MV-4-11 (cell line): ENCODE results near the gene ADCY1.

Source experiments
- DNase-seq: peaks from one replicate; lab custom pipeline; 2025; lab: John Stamatoyannopoulos, UW

ADCY1 gene

DNA sequence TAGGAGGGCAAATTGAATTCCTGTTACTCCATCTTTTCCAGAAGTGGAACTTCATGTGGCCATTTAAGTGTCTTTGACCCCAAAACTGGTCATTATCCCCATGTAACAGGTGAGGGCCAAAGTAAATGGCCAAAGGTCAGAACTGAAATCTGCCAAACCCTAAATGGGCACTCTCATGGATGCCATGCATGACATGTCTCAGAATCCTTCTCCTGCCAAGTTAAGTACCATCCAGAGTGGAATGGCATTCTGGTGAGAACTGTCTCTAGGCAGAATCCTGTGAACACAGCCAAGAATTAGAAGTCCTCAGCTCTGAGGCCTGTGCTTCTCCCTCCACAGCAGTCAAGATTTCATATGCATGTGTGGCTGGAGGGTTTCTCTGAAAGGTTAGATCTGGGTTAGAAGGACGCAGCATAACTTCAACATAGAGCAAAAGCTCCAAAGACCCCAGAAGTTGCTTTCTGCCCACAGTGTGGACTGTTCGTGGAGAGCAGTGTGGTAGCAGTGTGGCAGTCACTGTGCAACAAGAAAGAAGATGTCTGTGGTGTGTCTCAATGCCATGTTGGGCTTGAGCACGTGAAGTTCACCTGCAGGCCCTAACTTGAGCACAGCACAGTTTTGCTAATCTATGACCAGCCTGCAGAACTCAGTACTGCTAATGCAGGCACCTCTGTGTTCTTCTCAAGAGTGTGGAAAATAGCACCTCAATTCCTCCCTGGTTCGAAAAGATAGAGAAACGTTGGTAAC lies 121.3 kb downstream of the ADCY1 start:
- DNase-seq, result no peak

DNA sequence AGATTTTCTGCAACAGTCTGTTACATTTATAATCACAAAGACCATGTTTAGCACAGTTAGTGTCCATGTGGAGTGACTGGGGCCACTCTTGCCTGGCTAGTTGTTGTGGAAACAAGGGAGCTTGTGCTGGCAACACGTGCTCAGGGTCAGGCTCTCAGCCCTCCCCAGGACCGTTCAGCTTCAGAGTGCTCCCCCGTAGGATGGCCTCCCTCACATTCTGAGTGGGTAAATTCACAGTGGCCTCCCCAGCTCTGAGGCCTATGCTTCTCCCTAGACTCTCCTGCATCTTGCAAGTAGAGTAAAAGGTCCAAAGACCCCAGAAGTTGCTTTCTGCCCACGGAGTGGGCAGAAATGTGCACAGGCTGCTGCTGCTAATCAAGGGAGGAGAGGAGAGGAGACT lies 122.3 kb downstream of the ADCY1 start:
- no peak for DNase-seq

DNA sequence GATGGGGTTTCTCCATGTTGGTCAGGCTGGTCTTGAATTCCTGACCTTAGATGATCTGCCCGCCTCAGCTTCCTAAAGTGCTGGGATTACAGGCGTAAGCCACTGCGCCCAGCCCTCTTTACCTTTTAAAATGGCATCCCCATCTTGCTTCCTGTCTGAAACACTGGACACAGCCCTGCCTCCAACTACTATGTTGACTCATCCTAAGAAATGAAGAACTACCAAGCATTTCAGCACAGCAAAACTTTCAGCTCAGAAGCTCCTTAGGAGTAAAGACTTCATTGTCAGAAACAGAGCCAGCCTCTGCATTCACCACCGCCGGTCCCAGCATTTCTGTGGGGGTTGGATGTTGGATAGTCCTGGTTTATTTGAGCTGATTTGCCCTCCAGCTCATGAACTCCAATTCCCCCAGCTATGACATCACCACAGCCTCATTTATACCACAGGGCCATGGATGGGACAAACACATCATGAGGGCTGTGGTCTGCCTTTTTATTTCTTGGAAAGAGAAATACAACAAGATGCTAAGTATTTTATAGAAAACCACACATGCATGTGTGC lies 123.5 kb downstream of the ADCY1 start:
- DNase-seq, result peak; percentile 70

DNA sequence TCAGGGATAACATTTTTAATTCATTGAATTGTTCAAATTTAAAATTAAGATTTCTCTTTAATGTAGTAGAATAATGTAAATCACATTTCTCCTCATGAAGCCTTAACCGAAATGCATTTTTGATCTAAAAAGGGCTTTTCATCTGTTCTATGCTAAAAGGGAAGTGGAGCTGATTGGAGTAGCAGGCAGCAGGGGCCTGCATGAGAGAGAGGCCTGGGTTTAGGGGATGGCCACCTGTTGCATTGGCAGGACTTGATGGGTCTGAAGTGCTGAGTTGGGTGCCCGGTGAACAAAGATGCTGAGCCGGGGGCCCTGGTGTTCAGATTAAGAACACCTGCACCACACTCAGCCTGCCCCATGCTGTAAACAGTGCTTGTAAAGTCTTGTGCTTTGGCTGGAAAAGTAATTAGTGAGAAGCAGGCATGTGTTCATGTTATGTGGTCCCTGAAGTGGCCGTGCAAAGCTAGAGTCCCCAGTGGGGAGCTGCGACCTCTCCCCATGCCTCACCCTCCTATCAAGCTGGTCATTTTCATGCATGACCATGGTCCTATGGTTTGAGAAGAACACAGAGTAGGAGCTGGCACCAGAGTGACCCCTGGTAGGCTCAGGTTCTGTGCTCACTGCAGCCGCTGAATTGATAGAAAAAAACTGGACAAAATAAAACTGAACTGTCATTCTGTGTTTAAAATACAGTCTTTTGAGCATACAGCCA lies 124.3 kb downstream of the ADCY1 start:
- no peak for DNase-seq

DNA sequence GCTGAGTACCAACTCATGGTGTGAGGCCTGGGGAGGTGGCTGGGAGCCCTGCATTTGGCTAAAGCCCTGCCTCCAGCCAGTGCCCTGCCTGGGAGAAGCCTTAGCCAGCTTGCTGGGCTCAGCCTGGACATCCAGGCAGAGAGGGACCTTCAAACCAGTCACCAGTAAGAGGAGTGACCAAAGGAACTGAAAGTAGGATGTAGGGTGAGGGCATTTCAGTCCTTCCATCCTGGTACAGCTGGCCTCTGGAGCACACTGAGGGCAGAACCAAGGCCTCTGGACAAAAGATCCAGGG lies 124.8 kb downstream of the ADCY1 start:
- no peak for DNase-seq

DNA sequence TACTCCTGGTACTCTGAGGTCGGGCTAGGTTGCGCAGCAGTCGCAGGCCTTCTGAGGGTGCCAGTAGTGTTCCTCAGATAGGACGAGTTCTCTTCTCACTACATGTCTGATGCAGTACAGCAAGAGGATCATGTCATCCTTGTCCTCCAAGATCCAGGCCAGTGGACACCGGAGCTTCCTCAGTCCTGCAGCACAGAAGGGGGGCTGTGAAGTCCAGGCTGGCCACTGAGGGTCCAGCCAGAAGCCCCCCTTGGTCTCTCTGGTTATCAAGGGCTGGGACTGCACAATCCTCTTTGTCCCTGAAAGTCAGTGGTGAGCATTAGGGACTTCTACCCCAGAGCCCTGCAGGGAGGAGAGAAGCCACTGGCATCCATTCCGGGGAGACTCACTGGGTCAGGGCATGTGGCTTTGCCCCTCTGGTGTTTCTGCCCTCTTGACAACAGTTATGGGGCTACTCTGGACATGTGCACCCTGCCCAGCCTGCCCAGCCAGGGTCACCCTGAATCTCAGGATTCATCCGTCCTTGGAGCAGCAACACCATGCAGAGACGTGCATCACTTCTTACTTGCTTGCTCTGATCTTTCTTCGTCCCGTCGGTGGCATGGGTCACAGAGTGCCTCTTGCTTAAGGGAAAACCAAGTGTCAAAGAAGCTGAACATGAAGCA lies 125.7 kb downstream of the ADCY1 start:
- peak; percentile 22 for DNase-seq

DNA sequence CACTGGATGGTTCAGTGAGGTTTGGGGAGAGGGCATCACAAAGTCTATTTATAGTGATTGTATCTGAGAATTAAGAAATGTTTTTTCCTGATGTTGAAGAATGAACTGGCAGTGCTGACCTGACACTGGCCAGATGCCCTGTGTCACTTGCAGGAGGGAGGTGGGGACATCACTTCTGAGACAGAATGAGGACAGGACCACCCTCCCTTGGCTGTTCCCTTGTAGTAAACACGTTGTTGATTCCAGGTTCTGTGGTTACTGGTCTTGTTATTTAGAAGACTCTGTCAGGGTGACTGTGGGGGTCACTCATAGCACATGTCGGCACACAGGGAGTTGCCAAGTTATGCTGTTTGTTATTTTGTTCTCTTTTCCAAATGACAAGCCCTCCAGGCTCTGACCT lies 126.4 kb downstream of the ADCY1 start:
- DNase-seq, result no peak

DNA sequence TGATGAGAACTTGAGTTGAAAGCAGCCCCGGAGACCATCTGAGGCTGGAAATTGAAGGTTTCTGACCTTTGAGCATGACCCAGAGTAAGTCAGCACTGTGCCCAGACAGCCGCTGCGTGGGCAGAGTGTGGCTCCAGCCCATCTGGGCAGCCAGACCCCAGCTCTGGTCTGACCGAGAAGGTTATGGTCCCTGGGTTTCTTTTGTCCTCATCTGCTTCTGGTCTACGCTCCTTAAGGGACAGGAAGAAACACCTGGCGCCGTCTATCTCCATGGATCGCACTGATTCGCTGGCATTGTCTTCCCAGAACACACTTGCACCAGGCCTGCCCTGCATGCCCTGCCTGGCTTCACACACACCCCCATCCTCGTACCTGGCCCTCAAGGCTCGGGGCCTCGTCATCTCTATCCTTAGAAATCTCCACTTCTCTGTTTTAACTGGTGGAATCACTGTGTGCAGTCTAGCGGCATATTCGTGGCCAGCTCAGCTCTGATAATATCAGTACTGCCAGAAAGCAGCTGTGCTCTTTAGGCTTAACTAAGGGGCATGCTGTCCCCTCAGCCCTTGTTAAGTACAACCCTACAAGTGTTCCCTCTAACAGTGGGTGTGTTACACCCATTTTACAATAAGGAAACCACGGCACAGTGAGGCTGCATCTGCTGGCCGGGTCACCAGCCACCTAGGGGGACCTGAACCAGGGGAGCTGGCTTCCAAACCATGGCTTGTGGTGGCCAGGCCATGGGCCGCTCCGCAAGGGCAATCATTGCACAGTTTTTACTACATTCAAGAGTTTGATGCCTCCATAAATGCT lies 127.7 kb downstream of the ADCY1 start:
- no peak for DNase-seq

DNA sequence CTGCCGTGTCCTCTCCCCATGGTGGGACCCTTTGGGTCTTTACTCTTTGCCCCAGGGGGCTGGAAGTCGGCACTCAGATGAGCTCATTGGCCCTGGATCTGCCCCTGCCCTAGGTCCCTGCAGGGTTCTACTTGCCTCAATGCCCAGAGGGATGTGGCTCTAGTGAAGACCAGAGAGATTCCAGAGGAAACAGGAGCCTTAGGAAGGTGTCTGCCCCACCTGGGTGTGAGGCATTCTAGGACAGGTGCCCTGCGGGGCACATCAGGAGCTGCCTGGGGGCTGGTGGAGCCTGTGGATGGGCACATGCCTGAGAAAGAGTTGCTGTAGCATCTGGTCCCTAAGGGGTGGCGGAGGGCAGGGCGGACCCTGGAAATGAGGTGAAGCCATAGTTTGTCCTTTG lies 128.6 kb downstream of the ADCY1 start:
- DNase-seq, result no peak

DNA sequence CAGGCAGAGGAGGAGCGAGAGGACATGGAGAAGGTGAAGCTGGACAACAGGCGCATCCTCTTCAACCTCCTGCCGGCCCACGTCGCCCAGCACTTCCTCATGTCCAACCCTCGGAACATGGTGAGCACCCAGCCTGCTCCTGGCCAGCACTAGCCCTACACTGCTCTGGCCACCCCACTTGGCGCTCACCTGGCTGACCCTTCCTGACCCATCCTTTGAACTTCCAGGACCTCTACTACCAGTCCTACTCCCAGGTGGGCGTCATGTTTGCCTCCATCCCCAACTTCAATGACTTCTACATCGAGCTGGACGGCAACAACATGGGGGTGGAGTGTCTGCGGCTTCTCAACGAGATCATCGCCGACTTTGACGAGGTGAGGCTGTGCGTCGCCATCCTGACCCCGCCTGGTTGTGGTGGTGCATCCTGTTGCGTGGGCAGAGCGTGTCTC lies 129.2 kb downstream of the ADCY1 start:
- no peak for DNase-seq

DNA sequence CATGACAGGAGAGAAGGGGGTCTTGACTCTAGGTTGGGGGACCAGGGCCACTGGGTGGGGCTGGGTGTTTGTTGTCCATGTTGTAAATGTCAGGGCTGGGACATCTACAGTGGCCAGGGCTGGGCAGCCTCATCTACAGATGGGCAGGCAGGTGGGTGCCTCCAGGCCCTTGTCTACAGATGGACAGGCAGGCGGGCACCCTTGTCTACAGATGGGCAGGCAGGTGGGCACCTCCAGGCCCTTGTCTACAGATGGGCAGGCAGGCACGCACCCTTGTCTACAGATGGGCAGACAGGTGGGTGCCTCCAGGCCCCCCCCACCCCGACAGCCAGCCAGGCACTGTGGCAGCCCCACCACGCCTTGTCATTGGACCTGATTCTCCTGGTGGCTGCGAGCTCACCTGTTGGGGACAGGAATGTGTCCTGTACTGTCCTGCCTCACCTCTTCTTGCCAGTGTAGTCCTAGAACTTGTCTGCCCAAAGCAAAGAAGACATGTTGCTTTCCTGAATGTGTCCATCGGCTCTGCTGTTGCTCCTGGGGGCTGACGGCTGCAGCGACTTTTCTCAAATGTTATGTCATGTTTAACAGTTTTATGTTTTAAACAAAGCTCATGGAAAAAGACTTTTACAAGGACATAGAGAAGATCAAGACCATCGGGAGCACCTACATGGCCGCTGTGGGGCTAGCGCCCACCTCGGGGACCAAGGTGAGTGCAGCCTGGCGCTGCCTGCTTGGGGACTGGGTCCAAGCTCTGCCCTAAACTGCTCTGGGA lies 129.9 kb downstream of the ADCY1 start:
- DNase-seq, result no peak

DNA sequence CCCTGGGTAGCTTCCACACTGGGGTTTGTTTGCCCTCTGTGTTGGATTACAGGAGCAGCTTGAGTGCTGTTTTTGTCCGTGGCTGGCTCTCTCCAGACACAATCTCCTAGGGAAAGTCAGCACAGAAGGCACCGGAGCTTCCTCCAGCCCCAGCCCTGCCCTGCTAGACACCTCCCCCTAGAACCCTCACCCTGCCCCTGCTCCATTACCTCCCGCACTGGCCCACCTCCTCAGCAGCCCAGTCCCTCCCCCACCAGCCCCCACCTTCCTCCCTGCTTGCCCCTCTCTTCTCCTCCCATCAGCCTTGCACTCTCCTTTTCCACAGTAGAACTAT lies 130.5 kb downstream of the ADCY1 start:
- DNase-seq, result no peak

DNA sequence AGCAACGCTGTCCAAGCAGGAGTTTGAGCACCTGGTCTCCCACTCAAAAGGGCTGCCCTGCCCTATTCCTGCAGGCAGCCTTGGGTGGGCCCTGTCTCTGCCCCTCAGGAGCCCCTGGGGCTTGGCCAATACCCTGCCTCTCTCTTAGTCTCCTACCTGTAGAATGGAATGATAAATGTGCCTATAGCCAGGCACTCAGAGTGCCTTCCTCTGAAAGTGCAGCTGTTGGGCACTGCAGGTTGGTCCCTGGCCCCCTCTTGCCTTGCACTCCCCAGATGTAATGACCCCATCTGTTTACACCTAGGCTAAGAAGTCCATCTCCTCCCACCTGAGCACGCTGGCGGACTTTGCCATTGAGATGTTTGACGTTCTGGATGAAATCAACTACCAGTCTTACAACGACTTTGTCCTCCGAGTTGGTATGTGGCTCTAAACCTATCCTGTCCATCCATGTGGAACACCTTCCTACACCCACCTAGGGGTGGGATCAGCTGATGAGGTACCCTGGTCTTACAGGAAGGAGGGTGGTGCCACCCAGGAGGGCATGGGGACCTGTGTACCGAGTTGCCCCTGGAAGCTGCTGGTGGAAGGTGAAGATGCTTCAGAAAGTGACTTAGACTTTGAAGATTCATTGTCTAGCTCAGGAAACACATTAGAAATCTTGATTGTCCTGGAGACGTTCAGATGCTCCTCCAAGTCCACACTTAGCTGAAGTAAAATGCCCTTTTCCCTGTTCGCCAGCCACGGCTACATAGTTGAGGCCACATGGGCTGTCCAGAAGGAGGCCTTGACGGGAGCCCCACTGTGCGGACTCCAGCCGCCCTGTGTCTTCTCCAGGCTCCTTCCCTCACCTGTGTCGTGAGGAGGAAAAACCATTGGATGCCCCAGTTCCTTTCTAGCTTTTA lies 134.1 kb downstream of the ADCY1 start:
- DNase-seq, result no peak

DNA sequence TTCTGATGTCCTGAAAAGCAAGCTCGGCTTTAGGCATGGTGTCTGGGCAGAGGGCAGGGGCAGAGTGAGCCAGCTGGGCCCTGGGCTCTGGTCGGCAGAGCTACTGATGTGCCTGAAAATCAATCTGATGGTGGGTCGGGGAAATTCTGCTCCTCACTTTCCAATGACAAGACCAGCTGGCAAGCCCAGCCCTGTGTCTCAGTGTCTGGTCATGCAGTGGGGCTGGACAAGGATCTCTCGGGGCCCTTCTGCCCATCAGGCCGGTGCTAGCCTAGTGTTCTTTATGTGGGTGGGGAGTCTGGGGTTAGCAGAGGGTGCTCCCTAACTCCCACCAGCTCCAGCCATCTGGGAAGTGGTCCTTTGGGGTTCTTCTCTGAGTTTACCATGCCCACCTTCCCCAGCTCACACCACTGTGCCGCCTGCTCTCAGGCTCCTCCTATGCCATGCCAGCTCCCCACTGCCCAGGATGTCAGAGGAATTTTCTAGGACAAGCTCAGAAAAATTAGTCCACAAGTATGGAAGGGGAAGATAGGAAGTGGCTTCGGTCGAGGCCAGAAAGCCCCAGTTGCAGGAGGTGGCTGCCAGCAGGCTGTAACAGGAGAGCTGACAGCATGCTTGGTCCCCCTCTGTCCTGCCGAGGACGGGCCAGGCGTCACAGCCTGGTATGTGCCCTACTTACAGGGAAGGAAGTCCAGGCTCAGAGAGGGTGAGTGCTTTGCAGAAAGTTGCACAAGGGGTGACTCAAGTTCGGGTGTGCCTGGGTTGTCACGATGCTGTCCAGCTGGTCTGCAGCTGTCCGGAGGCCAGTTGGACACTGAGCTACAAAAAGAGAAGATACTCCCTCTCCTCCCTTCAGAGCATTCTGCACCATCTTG lies 135.2 kb downstream of the ADCY1 start:
- DNase-seq, result no peak

DNA sequence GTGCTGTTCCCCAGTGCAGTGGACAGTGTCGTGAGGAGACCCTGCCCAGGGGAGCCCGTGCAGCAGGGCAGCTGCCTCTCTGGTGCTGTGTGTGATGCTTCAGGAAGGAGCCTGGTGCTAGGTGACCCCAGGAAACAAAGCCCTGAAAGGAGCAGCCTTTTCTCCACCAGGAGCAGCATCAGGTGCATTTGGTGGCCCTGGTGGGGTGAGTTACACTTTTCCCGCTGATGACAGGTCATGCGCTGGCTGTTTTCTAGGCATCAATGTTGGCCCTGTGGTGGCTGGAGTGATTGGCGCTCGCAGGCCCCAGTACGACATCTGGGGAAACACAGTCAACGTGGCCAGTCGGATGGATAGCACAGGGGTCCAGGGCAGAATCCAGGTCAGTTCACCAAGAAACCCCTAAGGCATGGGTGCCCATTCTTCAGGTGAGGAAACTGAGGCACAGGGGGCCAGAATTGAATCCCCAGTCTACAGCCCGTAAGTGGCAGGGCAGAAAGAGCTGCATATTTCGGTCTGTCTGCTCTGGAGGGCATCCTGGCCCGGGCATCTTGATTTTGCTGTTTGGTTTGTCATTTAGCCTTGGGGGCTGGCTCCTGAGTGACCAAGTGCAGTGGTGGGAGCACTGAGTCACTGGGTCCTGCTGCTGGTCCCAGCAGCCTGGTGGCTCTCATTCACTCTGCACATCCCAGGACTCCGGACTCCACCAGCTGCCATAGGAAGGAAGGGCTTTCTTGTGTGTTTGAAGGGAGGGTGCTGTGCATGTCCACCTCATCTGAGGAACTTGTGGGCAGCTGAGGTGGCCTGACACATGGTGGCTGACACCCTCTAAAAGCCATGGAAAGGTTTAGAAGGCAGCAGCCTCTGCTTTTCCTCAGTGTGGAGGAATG lies 136.3 kb downstream of the ADCY1 start:
- no peak for DNase-seq

DNA sequence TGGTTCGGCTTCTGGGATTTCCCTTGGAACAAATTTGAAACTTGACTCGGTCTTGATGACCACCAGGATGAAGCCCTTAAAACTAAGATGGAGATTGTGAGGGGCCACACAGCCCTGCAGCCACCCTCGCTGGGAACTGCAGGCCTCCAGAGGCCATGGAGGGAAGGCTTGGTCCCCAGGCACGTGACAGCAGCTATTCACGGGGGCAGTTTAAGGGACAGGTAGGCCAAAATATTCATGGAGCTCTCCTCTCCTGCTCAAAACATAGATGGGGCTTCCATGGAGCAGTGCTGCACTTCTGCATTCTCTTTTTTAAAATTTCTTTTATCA lies 137.0 kb downstream of the ADCY1 start:
- DNase-seq, result no peak

DNA sequence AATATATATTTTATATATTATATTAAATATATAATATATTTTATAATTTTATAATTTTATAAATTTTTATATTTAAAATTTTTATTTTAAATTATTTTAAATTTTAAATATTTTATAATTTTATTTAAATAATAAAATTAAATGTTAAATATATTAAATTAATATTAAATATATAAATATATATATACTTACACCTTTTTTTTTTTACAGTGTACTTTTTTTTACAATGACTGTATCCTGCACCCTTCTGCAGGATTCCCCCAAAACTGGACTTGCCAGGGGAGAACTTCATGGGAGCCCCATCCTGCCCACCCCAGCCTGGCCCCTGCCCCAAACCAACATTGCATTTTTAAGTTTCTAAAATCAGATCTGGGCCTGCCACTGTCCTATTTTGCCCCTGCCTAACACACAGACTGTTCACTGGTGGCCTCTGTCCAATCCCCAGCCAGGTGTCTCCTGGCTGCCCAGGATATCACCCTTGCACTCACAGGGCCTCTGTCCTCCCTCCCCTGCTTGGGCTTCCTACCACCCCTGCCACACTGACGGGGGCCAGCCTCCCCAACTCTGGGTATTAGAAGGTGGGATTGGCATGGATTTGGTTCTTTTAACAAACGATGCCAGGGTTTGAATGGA lies 138.0 kb downstream of the ADCY1 start:
- no peak for DNase-seq
